Omental fat pad (tissue), 4 donors: ENCODE results near the gene PPP3CA. TPM values are rescaled to one million over a fixed set of nuclear protein-coding genes. Genes with fewer than 3 reads are reported as not detected.
A peak's percentile ranks its signal among the peaks of the same experiment; 100 is the strongest.

Experiments
- ATAC-seq: fragments of 150-250 bp; one replicate; pipeline ENCODE4 v1.9.1; 2016; ENCODE audit warnings: mild to moderate bottlenecking, moderate library complexity; ENCODE audit not compliant: low FRiP score
- DNase-seq: peaks from one replicate; pipeline ENCODE4 v3.0.0-alpha.2; 2019; ENCODE audit warnings: low spot score
- CTCF ChIP-seq, 3 donors: fragments of 450-650 bp; IDR thresholded peaks; one replicate each; pipeline ENCODE4 v1.5.1; 2016 to 2017; ENCODE audit warnings: antibody characterized with exemption in 3 of 3, mild to moderate bottlenecking in 3 of 3, moderate library complexity in 2 of 3
- small RNA-seq: library from RNA; depleted of rRNA; stranded (forward); fragments of <200 nt; gene quantifications from one replicate; pipeline ENCODE3, GENCODE V24; 2016
- total RNA-seq, 4 donors: library from RNA; depleted of rRNA; stranded (reverse); fragments of >200 nt; gene quantifications; one replicate each; pipeline ENCODE4 v1.1.0, GENCODE V29; 2016

Gene PPP3CA
- total RNA-seq, 4 donors from 2014 or later = 29.8 to 56.6 (median 35.3) TPM

GRCh38 chr4:100977274-100977673, 370.1 kb downstream of the PPP3CA start:
- ATAC-seq (peak; percentile 15), DNase-seq (no peak)
- no peak for TF ChIP-seq CTCF (IDR thresholded peaks at IDR 0.05)

Small RNAs within 50 kb of the gene (small RNA-seq; reads per million reads assigned to genes)
- gene MIR1255A = not detected
- gene MIR8066 = not detected
